ENCODE data around the gene INPP5A. TPM values are rescaled to one million over a fixed set of nuclear protein-coding genes. Genes with fewer than 3 reads are reported as not detected.

Gene INPP5A
- total RNA-seq, 2 donors from 2014 or later, result 20.7 to 26.7 TPM

GRCh38 chr10:132753596-132753995 lies 216.0 kb downstream of the INPP5A start:
- no peak overlapping the region for H3K4me3 Mint-ChIP-seq
- Histone ChIP-seq H3K4me1 (ENCODE audit: control insufficient read depth, insufficient read depth, low read length) (no peaks in the 10 kb centered on the region), H3K4me3 (ENCODE audit: low read length) (no peak overlapping the region), H3K36me3 (ENCODE audit: control insufficient read depth, insufficient read depth, low read length) (no peaks in the 10 kb centered on the region), H3K27me3 (ENCODE audit: control insufficient read depth, insufficient read depth, low read length, poor library complexity, severe bottlenecking) (no peaks in the 10 kb centered on the region), H3K9me3 (ENCODE audit: control insufficient read depth, low read length) (peaks cover 8% of the 10 kb centered on the region), H3K27ac (ENCODE audit: low read depth, low read length) (no peak overlapping the region), H3K9ac (ENCODE audit: extremely low read depth, low read length, poor library complexity, severe bottlenecking) (no peak overlapping the region)
- H3K27ac Mint-ChIP-seq, result no peak overlapping the region
- H3K4me1 Mint-ChIP-seq, result no peaks in the 10 kb centered on the region
- 92 to 93% methylated on average over 14 to 15 of the region's 15 CpGs for WGBS, 2 experiments (ENCODE audit: insufficient coverage in 1 of 2, insufficient read length in 1 of 2)
- H3K36me3 Mint-ChIP-seq (ENCODE audit: low read depth), result peaks cover 44% of the 10 kb centered on the region
- no peak for DNase-seq
- no peak for TF ChIP-seq CTCF (conservative IDR thresholded peaks at IDR 0.05)
- H3K9me3 Mint-ChIP-seq, result peaks cover 22% of the 10 kb centered on the region
- H3K27me3 Mint-ChIP-seq (ENCODE audit: insufficient read depth), result no peaks in the 10 kb centered on the region

GRCh38 chr10:132754071-132754470 lies 216.5 kb downstream of the INPP5A start:
- peaks cover 8% of the 10 kb centered on the region for H3K9me3 ChIP-seq (ENCODE audit: control insufficient read depth, low read length)
- H3K27ac ChIP-seq (ENCODE audit: low read depth, low read length), result no peak overlapping the region
- no peak overlapping the region for H3K4me3 ChIP-seq (ENCODE audit: low read length)
- H3K27me3 ChIP-seq (ENCODE audit: control insufficient read depth, insufficient read depth, low read length, poor library complexity, severe bottlenecking), result no peaks in the 10 kb centered on the region
- 93 to 95% methylated on average over 14 to 18 of the region's 18 CpGs for WGBS, 2 experiments (ENCODE audit: insufficient coverage in 1 of 2, insufficient read length in 1 of 2)
- H3K9ac ChIP-seq (ENCODE audit: extremely low read depth, low read length, poor library complexity, severe bottlenecking), result no peak overlapping the region
- H3K4me3 Mint-ChIP-seq, result no peak overlapping the region
- DNase-seq, result no peak
- H3K4me1 ChIP-seq (ENCODE audit: control insufficient read depth, insufficient read depth, low read length), result no peaks in the 10 kb centered on the region
- no peaks in the 10 kb centered on the region for H3K36me3 ChIP-seq (ENCODE audit: control insufficient read depth, insufficient read depth, low read length)
- H3K27ac Mint-ChIP-seq, result peak overlapping the region; percentile 64
- peaks cover 44% of the 10 kb centered on the region for H3K36me3 Mint-ChIP-seq (ENCODE audit: low read depth)
- TF ChIP-seq CTCF (conservative IDR thresholded peaks at IDR 0.05), result no peak
- peaks cover 22% of the 10 kb centered on the region for H3K9me3 Mint-ChIP-seq
- H3K27me3 Mint-ChIP-seq (ENCODE audit: insufficient read depth), result no peaks in the 10 kb centered on the region
- no peaks in the 10 kb centered on the region for H3K4me1 Mint-ChIP-seq

- no peak overlapping the region for H3K4me3 ChIP-seq (ENCODE audit: low read length)
- DNase-seq, result no peak
- 96 to 97% methylated on average over 9 to 15 of the region's 15 CpGs for WGBS, 2 experiments (ENCODE audit: insufficient coverage in 1 of 2, insufficient read length in 1 of 2)
- H3K36me3 Mint-ChIP-seq (ENCODE audit: low read depth), result peaks cover 39% of the 10 kb centered on the region
- no peak overlapping the region for H3K9ac ChIP-seq (ENCODE audit: extremely low read depth, low read length, poor library complexity, severe bottlenecking)
- H3K27ac Mint-ChIP-seq, result no peak overlapping the region
- H3K27me3 Mint-ChIP-seq (ENCODE audit: insufficient read depth), result no peaks in the 10 kb centered on the region
- no peak overlapping the region for H3K27ac ChIP-seq (ENCODE audit: low read depth, low read length)
- no peaks in the 10 kb centered on the region for H3K4me1 ChIP-seq (ENCODE audit: control insufficient read depth, insufficient read depth, low read length)
- peaks cover 8% of the 10 kb centered on the region for H3K9me3 ChIP-seq (ENCODE audit: control insufficient read depth, low read length)
- no peak overlapping the region for H3K4me3 Mint-ChIP-seq
- no peaks in the 10 kb centered on the region for H3K36me3 ChIP-seq (ENCODE audit: control insufficient read depth, insufficient read depth, low read length)
- peaks cover 22% of the 10 kb centered on the region for H3K9me3 Mint-ChIP-seq
- TF ChIP-seq CTCF (conservative IDR thresholded peaks at IDR 0.05), result no peak
- H3K4me1 Mint-ChIP-seq, result no peaks in the 10 kb centered on the region
- H3K27me3 ChIP-seq (ENCODE audit: control insufficient read depth, insufficient read depth, low read length, poor library complexity, severe bottlenecking), result no peaks in the 10 kb centered on the region
Measured at GRCh38 chr10:132755166-132755711, 217.7 kb downstream of the INPP5A start.
